ENCODE data around the gene CCND3.
A peak's percentile ranks its signal among the peaks of the same experiment; 100 is the strongest.
"Not testable (repeated sequence)": the region's sequence is repeated elsewhere in the genome, so short reads cannot be mapped to it uniquely, and the experiment has no call there.

The CCND3 gene

GRCh38 chr6:41947581-41948220 lies 6.1 kb upstream of the CCND3 start:
- DNase-seq (ENCODE audit: low read depth in 2 of 2), result no peak

- DNase-seq (ENCODE audit: low read depth in 2 of 2), result no peak
These were observed 1.8 kb upstream of the CCND3 start for GRCh38 chr6:41943456-41943855.

DNA sequence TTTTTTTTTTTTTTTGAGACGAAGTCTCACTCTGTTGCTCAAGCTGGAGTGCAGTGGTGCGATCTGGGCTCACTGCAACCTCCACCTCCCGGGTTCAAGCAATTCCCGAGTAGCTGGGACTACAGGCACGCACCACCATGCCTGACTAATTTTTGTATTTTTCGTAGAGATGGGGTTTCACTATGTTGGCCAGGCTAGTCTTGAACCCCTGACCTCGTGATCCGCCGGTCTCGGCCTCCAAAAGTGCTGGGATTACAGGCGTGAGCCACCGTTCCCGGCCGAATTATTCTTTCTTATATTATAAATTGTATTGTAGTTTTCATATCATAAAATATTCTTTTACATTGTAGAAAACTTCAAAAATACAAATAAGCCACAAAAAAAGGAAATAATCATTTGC lies 1.3 kb upstream of the CCND3 start:
- DNase-seq (ENCODE audit: low read depth in 2 of 2), result not testable (repeated sequence)

- no peak for DNase-seq (ENCODE audit: low read depth in 2 of 2)
These were observed 651 bp upstream of the CCND3 start for GRCh38 chr6:41942067-41942851.

DNA sequence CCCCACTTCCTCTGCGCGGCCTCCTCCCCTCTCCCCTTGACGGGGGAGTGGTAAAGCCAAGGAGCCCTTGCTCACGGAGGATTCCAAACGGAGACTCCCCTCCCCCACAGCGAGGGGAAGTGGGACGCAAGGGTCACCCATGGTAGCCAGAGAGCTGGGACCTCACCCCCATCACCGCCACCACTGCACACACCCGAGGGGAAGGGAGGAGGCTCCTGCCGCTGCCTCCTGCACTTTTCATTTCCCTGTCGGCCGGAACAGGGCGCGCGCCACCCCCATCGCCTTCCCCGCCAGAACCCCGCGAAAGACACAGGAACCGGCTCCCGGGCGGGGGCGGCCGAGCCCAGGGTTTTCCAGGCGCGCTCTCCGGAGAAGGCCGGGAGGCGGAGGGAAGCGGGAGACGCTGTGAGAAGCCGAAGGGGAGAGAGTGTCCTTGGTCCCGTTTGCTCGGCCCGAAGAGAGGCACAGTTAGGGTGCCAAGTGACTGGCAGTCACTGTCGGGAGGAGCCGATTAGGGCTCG lies 789 bp downstream of the CCND3 start:
- DNase-seq (ENCODE audit: low read depth in 2 of 2), result no peak

DNA sequence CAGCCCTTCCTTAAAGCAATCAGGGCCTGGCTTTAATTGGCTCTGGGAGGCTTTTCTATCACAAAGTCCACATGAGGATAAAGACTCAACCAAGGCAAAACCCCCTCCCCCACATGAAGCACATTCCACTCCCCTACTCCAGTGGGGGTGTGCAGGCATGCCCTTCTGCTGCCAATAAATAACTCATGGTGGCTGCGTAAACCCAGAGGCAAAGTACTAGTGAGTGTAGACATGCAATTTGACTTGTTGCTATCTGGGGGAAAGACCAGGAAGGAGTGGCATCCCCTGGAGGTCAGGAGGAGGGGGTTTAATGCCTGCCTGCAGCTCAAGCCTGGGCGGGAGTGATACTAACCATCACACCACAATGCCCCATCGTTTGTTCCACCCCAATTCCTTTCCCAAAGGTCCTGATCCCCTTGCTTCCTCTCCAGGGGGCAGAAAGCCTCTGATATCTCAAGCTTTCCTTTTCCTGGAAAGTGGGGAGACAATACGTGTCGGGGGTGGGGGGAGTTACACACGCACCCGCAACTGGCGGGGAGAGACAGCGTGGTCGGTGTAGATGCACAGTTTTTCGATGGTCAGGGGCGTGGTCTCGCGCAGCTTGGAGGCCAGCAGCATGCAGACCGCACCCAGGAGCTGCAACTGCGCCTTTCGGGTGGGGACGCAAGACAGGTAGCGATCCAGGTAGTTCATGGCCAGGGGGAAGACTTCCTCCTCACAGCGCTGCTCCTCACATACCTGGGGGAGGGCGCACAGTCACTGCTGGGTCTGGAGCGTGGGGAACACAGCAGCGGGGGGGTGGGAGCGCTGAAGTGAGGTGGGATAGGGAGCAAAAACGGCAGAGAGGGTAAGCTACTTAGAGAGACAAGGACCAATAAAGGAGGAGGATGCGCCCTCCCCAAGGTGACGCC lies 1.5 kb downstream of the CCND3 start:
- no peak for DNase-seq (ENCODE audit: low read depth in 2 of 2)

DNA sequence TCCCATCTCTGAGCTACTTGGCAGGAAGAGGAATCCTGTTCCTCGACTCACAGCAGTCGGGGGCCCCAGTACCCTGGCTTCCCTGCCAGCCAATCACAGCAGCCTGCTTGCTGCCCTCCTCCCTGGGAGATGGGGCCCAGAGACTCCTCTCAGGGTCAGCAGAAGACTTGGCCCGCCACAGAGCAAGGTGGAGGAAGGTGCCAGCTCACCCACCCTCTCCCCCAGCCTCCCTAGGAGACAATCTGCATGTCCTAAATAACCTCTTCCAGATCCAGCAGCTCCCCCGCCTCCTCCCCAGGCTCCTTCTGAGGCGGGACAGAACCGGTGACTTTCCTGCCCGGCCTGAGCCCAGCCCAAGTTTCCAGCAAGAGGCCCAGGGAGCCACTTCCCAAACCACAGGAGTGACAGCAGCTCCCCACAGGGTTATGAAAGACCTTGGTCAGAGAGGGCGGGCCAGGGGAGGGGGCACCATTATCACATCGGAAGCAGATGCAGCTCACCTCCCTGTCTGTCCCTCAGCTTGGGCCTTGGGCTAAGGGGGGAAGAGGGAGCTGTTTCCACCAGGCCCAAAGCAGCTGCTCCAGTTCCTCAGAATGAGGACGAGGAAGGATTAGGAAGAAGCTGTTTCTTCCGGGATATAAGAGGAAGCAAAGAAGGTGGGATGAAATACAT lies 2.3 kb downstream of the CCND3 start:
- no peak for DNase-seq (ENCODE audit: low read depth in 2 of 2)

DNA sequence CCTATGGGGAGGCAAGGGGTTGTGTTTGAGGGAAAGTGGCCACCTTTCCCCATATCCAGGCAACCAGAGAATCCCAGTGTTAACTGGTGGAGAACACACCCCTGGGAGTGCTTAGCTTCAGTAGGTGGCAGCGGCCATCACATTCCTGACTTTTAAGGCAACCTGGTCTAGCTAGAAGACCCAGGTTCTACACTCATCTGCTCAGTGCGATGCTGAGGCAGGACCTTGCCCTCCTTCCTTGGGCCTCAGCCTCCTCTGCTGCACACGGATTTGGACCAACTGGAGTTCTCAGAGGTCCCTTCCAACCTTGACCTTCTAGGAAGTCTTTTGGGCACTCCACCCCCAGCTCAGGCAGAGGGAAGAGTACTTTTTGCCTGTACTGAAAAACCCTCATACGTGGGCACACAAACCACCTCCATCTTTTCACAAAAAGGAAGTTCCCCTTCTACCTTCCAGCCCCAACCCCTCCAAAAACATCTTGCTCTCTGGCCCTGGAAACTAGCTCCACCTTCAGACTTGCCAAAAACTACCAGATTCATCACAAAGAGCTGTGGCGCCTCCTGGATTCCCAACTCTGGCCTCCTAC lies 2.9 kb downstream of the CCND3 start:
- no peak for DNase-seq (ENCODE audit: low read depth in 2 of 2)

DNA sequence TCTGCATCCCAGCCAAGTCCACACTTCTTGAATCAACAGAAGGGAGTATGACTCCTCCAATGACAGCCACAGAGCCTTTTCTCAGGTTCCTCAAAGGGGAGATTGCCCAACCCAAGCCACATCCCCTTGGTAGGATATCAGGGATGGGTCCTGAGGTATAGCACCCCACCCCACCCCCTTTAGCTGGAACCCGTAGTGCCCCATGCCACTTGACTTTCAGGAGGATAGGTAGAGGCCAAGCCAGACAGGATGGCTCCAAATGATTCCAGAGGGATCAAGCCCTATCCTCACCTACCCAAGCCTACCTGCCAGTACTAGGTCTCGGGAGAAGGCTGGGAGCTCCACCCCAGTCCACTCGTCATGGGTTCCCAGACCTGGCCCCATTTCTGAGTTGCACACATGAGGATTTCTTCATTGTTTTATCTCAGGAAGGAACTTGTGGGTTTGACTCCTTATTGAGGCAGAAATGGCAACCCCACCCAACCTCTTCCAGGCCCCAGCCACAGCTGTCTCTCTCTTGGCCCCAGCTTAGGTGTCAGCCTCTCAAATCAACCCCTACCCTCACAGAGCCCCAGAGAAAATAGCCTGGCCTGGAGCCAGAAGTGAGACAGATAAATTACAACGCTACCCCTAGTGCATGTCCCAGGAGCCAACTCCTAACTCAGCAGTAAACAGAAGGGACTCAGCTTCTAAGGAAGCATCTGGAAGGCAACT lies 3.6 kb downstream of the CCND3 start:
- no peak for DNase-seq (ENCODE audit: low read depth in 2 of 2)

DNA sequence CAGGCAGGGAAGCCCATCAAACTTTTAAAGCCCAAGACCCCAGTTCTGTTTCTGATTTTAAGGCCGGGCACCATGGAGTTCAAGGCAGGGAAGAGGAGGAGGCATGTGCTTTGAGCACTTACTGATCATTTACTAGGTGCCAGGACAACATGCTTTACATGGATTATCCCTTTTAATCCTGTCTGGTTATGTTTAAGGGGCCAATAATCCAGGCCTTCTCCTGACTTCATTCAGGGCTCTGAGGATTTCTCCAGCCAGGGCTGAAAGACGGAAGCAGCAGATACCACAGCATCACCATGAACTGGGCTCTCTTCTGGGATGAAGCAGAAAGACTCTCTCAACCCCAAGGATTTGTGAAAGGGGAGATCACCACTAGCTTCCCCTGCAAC lies 4.1 kb downstream of the CCND3 start:
- DNase-seq (ENCODE audit: low read depth in 2 of 2), result no peak

DNA sequence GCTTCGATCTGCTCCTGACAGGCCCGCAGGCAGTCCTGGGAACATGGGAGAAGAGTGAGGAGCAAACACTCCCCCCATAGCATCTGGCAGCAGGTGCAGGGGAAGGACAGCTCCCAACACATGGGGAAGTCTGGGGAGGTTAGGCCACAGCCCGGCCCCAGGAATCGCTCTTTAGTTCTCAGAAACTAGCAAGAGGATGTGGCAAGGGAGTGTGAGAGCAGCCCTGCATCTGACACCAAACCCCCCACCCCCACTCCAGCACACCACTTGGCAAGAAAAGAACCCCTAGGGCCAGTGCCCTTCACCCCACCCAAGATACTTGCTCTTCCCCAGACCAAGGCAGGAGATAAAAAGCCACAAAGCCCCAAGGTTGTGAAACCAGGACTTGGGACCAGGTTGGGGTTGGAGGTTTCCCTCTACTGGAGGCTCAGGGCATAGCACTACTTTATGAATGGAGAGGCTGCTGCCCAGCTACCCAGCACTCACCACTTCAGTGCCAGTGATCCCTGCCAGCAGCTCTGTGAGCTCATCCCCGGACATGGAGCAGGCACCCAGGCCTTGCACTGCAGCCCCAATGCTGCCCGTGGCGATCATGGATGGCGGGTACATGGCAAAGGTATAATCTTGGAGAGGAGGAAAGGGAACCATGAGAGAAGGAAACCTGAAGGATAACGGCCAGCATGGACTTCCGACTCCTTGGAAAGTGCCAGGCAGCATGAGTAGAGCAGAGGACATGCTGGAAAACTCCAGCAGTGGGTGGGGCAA lies 5.4 kb downstream of the CCND3 start:
- peak; percentile 75 to 85 for DNase-seq (ENCODE audit: low read depth in 2 of 2)

DNA sequence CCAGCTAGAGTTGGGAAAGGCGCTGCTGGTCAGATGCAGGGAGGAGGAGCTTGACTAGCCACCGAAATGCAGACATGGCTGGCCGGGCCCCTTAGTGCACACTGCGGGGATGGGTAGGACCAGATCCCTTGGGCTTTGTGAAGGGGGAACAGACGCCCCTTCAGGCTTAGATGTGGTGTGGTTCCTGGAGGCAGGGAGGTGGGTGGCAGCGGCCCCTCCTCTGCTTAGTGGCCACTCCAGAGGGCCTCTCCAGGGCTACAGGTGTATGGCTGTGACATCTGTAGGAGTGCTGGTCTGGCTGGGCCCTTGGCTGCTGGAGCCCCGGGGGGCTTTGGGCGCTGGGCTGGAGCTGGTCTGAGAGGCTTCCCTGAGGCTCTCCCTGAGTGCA lies 5.9 kb downstream of the CCND3 start:
- no peak for DNase-seq (ENCODE audit: low read depth in 2 of 2)

DNA sequence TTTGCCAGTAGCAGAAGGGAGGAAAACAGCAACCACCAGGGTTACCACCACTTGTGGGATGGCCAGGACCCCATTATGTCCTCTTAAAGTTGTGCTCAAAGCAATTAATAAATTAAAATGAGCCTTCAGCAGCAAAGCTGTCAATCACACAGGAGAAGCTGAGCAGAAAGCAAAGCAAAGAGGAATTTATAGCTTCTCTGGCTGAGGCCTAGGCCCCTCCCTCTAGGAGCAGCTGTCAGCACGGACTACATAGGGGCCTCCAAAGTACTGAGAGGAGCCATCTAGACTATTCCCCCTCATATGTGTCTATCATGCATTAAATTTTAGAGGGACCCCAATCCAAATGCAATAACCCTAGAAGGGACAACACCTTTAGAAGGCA lies 6.4 kb downstream of the CCND3 start:
- DNase-seq (ENCODE audit: low read depth in 2 of 2), result no peak

- DNase-seq (ENCODE audit: low read depth in 2 of 2), result no peak
These were observed 7.1 kb downstream of the CCND3 start for GRCh38 chr6:41934278-41935192.

DNA sequence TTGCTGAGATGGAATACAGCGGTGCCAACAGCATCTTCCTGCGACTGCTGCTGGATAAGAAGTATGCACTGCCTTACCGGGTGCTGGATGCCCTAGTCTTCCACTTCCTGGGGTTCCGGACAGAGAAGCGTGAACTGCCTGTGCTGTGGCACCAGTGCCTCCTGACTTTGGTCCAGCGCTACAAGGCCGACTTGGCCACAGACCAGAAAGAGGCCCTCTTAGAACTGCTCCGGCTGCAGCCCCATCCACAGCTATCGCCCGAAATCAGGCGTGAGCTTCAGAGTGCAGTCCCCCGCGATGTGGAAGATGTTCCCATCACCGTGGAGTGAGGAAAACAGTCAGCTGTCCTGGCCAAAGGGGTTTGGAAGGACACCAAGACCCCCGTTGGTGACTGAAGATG lies 9.2 kb downstream of the CCND3 start:
- no peak for DNase-seq (ENCODE audit: low read depth in 2 of 2)

DNA sequence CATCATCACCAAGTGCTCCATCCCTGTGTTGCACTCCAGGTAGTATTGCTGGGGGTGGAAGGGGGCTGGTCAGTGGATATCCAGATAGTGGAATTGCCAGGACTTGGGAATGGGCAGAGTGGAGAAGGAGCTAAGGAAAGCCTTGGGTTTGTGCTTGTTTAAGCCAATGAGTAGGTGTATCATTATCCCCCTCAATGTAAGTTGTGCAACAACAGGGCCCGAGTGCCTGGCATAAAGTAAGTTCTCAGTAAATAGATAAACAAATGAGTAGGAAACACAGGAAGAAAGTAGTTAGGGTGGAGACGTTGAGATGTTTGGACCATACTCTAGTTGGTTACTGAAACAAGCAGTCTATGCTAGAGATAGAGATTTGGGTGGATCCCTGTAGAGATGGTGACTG lies 9.8 kb downstream of the CCND3 start:
- no peak for DNase-seq (ENCODE audit: low read depth in 2 of 2)

DNA sequence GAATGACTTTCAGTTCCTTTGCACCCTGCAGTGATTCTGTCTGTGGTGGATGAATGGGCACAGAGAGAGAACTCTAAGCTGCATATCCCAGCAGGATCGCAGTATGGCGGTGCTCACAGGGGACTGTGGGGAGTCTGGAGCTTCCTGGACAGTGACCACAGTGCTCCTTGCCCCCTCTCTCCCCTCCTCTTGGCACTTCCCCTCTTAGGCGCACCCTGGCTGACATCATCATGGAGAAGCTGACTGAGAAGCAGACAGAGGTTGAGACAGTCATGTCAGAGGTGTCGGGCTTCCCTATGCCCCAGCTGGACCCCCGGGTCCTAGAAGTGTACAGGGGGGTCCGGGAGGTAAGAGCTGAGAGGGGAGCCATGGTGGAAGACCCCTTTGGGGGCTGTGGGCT lies 11.7 kb downstream of the CCND3 start:
- no peak for DNase-seq (ENCODE audit: low read depth in 2 of 2)

DNA sequence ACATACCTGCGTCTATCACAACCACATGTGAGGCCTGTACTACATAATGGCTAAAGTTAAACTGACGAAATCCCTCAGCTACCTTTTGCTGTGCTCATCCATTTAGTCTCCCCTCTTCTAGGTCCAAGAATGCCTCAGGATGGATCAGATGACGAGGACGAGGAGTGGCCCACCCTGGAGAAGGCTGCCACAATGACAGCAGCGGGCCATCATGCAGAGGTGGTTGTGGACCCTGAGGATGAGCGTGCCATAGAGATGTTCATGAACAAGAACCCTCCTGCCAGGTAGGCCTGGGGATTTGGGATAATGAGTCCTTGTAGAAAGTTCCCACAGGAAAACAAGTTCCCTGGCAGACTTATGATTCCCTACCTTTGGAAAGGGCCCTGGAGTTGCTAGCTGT lies 14.4 kb downstream of the CCND3 start:
- no peak for DNase-seq (ENCODE audit: low read depth in 2 of 2)

GRCh38 chr6:41922154-41922553 lies 19.5 kb downstream of the CCND3 start:
- DNase-seq (ENCODE audit: low read depth in 2 of 2), result no peak

All from stimulated activated CD8-positive, alpha-beta memory T cell treated with anti-CD3 and anti-CD28 coated beads, Interleukin-15, amount 100 ng/mL, for 48 hours (primary cell).